HepG2 (cell line): ENCODE measurements around the gene SETD5. TPM values are rescaled to one million over a fixed set of nuclear protein-coding genes. Genes with fewer than 3 reads are reported as not detected.
A peak's percentile ranks its signal among the peaks of the same experiment; 100 is the strongest.

ENCODE experiments used
- AKAP8 ChIP-seq: sonication (generic); formaldehyde crosslinking; IDR thresholded peaks from 2 replicates; pipeline ENCODE4 v1.5.1; 2020; ENCODE audit warnings: mild to moderate bottlenecking, missing genetic modification reagents
- BORCS8-MEF2B ChIP-seq: sonication (generic); formaldehyde crosslinking; IDR thresholded peaks from 2 replicates; pipeline ENCODE4 v1.8.0; 2022; ENCODE audit warnings: mild to moderate bottlenecking, missing genetic modification reagents
- CBX5 ChIP-seq: sonication (generic); formaldehyde crosslinking; IDR thresholded peaks from 2 replicates; pipeline ENCODE4 v1.4.0; 2020; ENCODE audit warnings: missing genetic modification reagents, borderline replicate concordance
- FIP1L1 ChIP-seq: fragments of 200-400 bp; formaldehyde crosslinking; IDR thresholded peaks from 2 replicates; pipeline ENCODE4 v1.6.1; 2018; ENCODE audit warnings: low read depth, mild to moderate bottlenecking, low read length, moderate library complexity, borderline replicate concordance; ENCODE audit not compliant: insufficient read depth
- HCFC1 ChIP-seq: fragments of 150-350 bp; IDR thresholded peaks from 2 replicates; pipeline ENCODE4 v1.6.1; 2014; ENCODE audit warnings: low read depth, low read length
- HMGXB4 ChIP-seq, 2 experiments: sonication (generic) in 1 of 2; formaldehyde crosslinking in 1 of 2; IDR thresholded peaks; 2 replicates each; pipeline versions ENCODE4 v1.4.0 to v1.6.1; 2018 to 2020; ENCODE audit warnings: missing genetic modification reagents in 2 of 2, borderline replicate concordance in 1 of 2, low read depth in 1 of 2, mild to moderate bottlenecking in 1 of 2, missing biosample characterization in 1 of 2
- KLF13 ChIP-seq: sonication (generic); formaldehyde crosslinking; IDR thresholded peaks from 2 replicates; pipeline ENCODE4 v1.4.0; 2020; ENCODE audit warnings: mild to moderate bottlenecking, missing genetic modification reagents
- KLF6 ChIP-seq: IDR thresholded peaks from 2 replicates; pipeline ENCODE4 v1.8.0; 2016; ENCODE audit warnings: missing biosample characterization, missing genetic modification reagents
- NCOA5 ChIP-seq: sonication (generic); formaldehyde crosslinking; IDR thresholded peaks from 2 replicates; pipeline ENCODE4 v1.4.0; 2020; ENCODE audit warnings: missing genetic modification reagents
- RAD21 ChIP-seq: fragments of 450-650 bp; formaldehyde crosslinking; IDR thresholded peaks from 2 replicates; pipeline ENCODE4 v1.5.0; 2020; ENCODE audit warnings: mild to moderate bottlenecking
- RELA ChIP-seq: sonication (generic); formaldehyde crosslinking; IDR thresholded peaks from 2 replicates; pipeline ENCODE4 v1.4.0; 2020; ENCODE audit warnings: missing genetic modification reagents
- SP1 ChIP-seq, 2 experiments: fragments of 450-650 bp in 1 of 2; sonication (generic) in 1 of 2; formaldehyde crosslinking in 1 of 2; IDR thresholded peaks; 2 replicates each; pipeline versions ENCODE4 v1.4.0 to v1.6.1; 2016 to 2020; ENCODE audit warnings: missing genetic modification reagents in 1 of 2
- SRSF1 ChIP-seq: fragments of 200-400 bp; formaldehyde crosslinking; optimal IDR thresholded peaks from 2 replicates; pipeline ENCODE3; 2017; ENCODE audit warnings: mild to moderate bottlenecking, low read depth, low read length, moderate library complexity
- TARDBP ChIP-seq: sonication (generic); formaldehyde crosslinking; IDR thresholded peaks from 2 replicates; pipeline ENCODE4 v1.8.0; 2022; ENCODE audit warnings: mild to moderate bottlenecking, missing genetic modification reagents
- XRCC5 ChIP-seq: fragments of 200-400 bp; formaldehyde crosslinking; optimal IDR thresholded peaks from 2 replicates; pipeline ENCODE3; 2017; ENCODE audit warnings: mild to moderate bottlenecking, low read length
- ZBTB10 ChIP-seq: sonication (generic); formaldehyde crosslinking; IDR thresholded peaks from 2 replicates; pipeline ENCODE4 v1.4.0; 2020; ENCODE audit warnings: missing genetic modification reagents, borderline replicate concordance
- ZBTB25 ChIP-seq: IDR thresholded peaks from 2 replicates; pipeline ENCODE4 v1.6.1; 2018; ENCODE audit warnings: missing genetic modification reagents
- ZFP37 ChIP-seq: sonication (generic); formaldehyde crosslinking; IDR thresholded peaks from 2 replicates; pipeline ENCODE4 v1.4.0; 2020; ENCODE audit warnings: missing genetic modification reagents, borderline replicate concordance
- ZFP62 ChIP-seq: sonication (generic); formaldehyde crosslinking; IDR thresholded peaks from 2 replicates; pipeline ENCODE4 v1.4.0; 2020; ENCODE audit warnings: missing genetic modification reagents
- ZFY ChIP-seq: sonication (generic); formaldehyde crosslinking; IDR thresholded peaks from 2 replicates; pipeline ENCODE4 v1.4.0; 2020; ENCODE audit warnings: missing genetic modification reagents
- ZNF274 ChIP-seq: sonication (generic); formaldehyde crosslinking; IDR thresholded peaks from 2 replicates; pipeline ENCODE4 v1.5.1; 2020; ENCODE audit warnings: mild to moderate bottlenecking, missing genetic modification reagents
- ZNF570 ChIP-seq: sonication (generic); formaldehyde crosslinking; IDR thresholded peaks from 2 replicates; pipeline ENCODE4 v1.4.0; 2020; ENCODE audit warnings: mild to moderate bottlenecking, missing genetic modification reagents, borderline replicate concordance
- ZNF670 ChIP-seq: sonication (generic); formaldehyde crosslinking; IDR thresholded peaks from 2 replicates; pipeline ENCODE4 v1.8.0; 2022; ENCODE audit warnings: mild to moderate bottlenecking, missing genetic modification reagents, borderline replicate concordance
- ZNF747 ChIP-seq: sonication (generic); formaldehyde crosslinking; IDR thresholded peaks from 2 replicates; pipeline ENCODE4 v1.8.1; 2023; ENCODE audit warnings: missing genetic modification reagents, mild to moderate bottlenecking, borderline replicate concordance
- ZNF792 ChIP-seq: IDR thresholded peaks from 2 replicates; pipeline ENCODE4 v1.6.1; 2016
- polyA plus RNA-seq, 8 experiments: library from polyadenylated mRNA; depleted of rRNA in 3 of 8; stranded (reverse) in 7 of 8; unstranded in 1 of 8; fragments of >200 nt; fragmentation: Illumina TruSeq in 4 of 8; extraction: Trizol in 4 of 8; gene quantifications; 2 replicates each; pipeline versions ENCODE4 v1.2.1 to v1.2.3, GENCODE V29; 2011 to 2016; ENCODE audit warnings: low read depth in 4 of 8, missing spikeins in 1 of 8, mixed read lengths in 1 of 8; ENCODE audit not compliant: insufficient read depth in 1 of 8
- total RNA-seq, 5 experiments: library from RNA; depleted of rRNA; stranded (reverse); fragments of >200 nt; fragmentation: Illumina TruSeq; extraction: Trizol; gene quantifications; 2 replicates each; pipeline ENCODE4 v1.2.3, GENCODE V29; 2016; ENCODE audit warnings: low read depth in 1 of 5

Gene SETD5
- total and polyA plus RNA-seq, 2 of the 13 experiments (the other 11 are each of a cell fraction or from before 2014, with no cell fraction given) = 46.8 to 95.8 TPM

- TF ChIP-seq CBX5 (CRISPR knock-in tag) (peak; percentile 89; the same call in 1 of the 2 replicates), HCFC1 (no peak; the same call in none of the 2 replicates), ZNF747 (CRISPR knock-in tag) (peak; percentile 73; the same call in 1 of the 2 replicates), XRCC5 (peak; percentile 77), KLF6 (CRISPR knock-in tag) (peak; percentile 81; the same call in 1 of the 2 replicates), ZFP62 (CRISPR knock-in tag) (no peak), ZNF570 (CRISPR knock-in tag) (no peak), SRSF1 (peak; percentile 93), ZNF274 (CRISPR knock-in tag) (peak; percentile 95), TARDBP (peak; percentile 89), BORCS8-MEF2B (CRISPR knock-in tag) (peak; percentile 96), RAD21 (peak; percentile 45), NCOA5 (no peak), FIP1L1 (peak; percentile 80; the same call in 1 of the 2 replicates), SP1 (IDR thresholded peaks at IDR 0.05) (no peak), SP1 (CRISPR knock-in tag; IDR thresholded peaks at IDR 0.05) (peak; percentile 45), ZNF792 (CRISPR knock-in tag) (peak; percentile 93), HMGXB4 (CRISPR knock-in tag; IDR thresholded peaks at IDR 0.05; ENCODE audit: borderline replicate concordance in 1 of 2, low read depth in 1 of 2) (peak; percentile 54 to 64; a peak in 2 of 4 replicates), ZBTB10 (CRISPR knock-in tag) (peak; percentile 74; the same call in 1 of the 2 replicates), ZFP37 (CRISPR knock-in tag) (peak; percentile 94), AKAP8 (CRISPR knock-in tag) (no peak; the same call in 1 of the 2 replicates), KLF13 (CRISPR knock-in tag) (0 out of 2 replicates have a peak, but pooled peaks have one; percentile 61), ZNF670 (CRISPR knock-in tag) (peak; percentile 86; the same call in 1 of the 2 replicates), ZFY (CRISPR knock-in tag) (peak; percentile 98), RELA (no peak), ZBTB25 (CRISPR knock-in tag) (peak; percentile 90)
These were observed 34.5 kb upstream of the SETD5 start, which contains the start of gene THUMPD3 (continued) for GRCh38 chr3:9362731-9363530.
